Neural cell (in vitro differentiated cells): ENCODE measurements around the gene BPIFB6. TPM values are rescaled to one million over a fixed set of nuclear protein-coding genes. Genes with fewer than 3 reads are reported as not detected.

Source experiments
- H2AFZ ChIP-seq: fragments of 200-600, 300-800 bp; sonication (generic), shearing (Covaris generic); 2 replicates; pipeline ENCODE4 v1.6.0; 2014; ENCODE audit warnings: low read depth, mild to moderate bottlenecking, antibody characterized with exemption, low read length, moderate library complexity
- H3F3A ChIP-seq: fragments of 200-600 bp; shearing (Covaris generic); 2 replicates; pipeline ENCODE4 v1.6.1; 2016; ENCODE audit warnings: mild to moderate bottlenecking, moderate library complexity, mixed read lengths, antibody characterized with exemption, low read length; ENCODE audit not compliant: insufficient read depth, poor library complexity, severe bottlenecking
- H3K27ac ChIP-seq: fragments of 200-600, 300-800 bp; sonication (generic), shearing (Covaris generic); 2 replicates; pipeline ENCODE4 v1.5.1; 2014; ENCODE audit warnings: mild to moderate bottlenecking, low read length, moderate library complexity
- H3K27me3 ChIP-seq: fragments of 300-800, 200-600 bp; sonication (generic), shearing (Covaris generic); 2 replicates; pipeline ENCODE4 v1.6.0; 2014; ENCODE audit warnings: mild to moderate bottlenecking, low read depth, low read length, moderate library complexity; ENCODE audit not compliant: insufficient read depth
- H3K36me3 ChIP-seq: fragments of 300-800, 200-600 bp; sonication (generic), shearing (Covaris generic); 2 replicates; pipeline ENCODE4 v1.5.1; 2014; ENCODE audit warnings: mild to moderate bottlenecking, antibody characterized with exemption, low read length, moderate library complexity; ENCODE audit not compliant: insufficient read depth
- H3K4me2 ChIP-seq: fragments of 300-800, 200-600 bp; sonication (generic), shearing (Covaris generic); 2 replicates; pipeline ENCODE4 v1.6.0; 2014; ENCODE audit warnings: mild to moderate bottlenecking, low read length
- H3K4me3 ChIP-seq: fragments of 300-800, 200-600 bp; sonication (generic), shearing (Covaris generic); 2 replicates; pipeline ENCODE4 v1.5.1; 2014; ENCODE audit warnings: mild to moderate bottlenecking, low read length, moderate library complexity
- H3K79me2 ChIP-seq: fragments of 200-600 bp; shearing (Covaris generic); replicated peaks from 2 replicates; pipeline ENCODE4 v1.6.0; 2014; ENCODE audit warnings: mild to moderate bottlenecking, low read length, moderate library complexity; ENCODE audit not compliant: insufficient read depth
- H3K9ac ChIP-seq: fragments of 300-800, 200-600 bp; sonication (generic), shearing (Covaris generic); 2 replicates; pipeline ENCODE4 v1.6.1; 2016; ENCODE audit warnings: mild to moderate bottlenecking, low read length, mixed read lengths
- H3K9me2 ChIP-seq: fragments of 200-600 bp; shearing (Covaris generic); 2 replicates; pipeline ENCODE4 v1.6.1; 2016; ENCODE audit warnings: mild to moderate bottlenecking, low read length, mixed read lengths; ENCODE audit not compliant: insufficient read depth
- H3K9me3 ChIP-seq: fragments of 200-600, 300-800 bp; sonication (generic), shearing (Covaris generic); 2 replicates; pipeline ENCODE4 v1.6.1; 2016; ENCODE audit warnings: mild to moderate bottlenecking, mixed run types, low read length, moderate library complexity, mixed read lengths
- H4K20me1 ChIP-seq: fragments of 200-600 bp; shearing (Covaris generic); 2 replicates; pipeline ENCODE4 v1.6.1; 2016; ENCODE audit warnings: mild to moderate bottlenecking, mixed run types; ENCODE audit not compliant: insufficient read depth
- CTCF ChIP-seq: fragments of 450-650 bp; IDR thresholded peaks from 2 replicates; pipeline ENCODE4 v1.5.1; 2014; ENCODE audit warnings: antibody characterized with exemption, mild to moderate bottlenecking, moderate library complexity; ENCODE audit not compliant: poor library complexity, severe bottlenecking
- EP300 ChIP-seq: fragments of 450-650 bp; conservative IDR thresholded peaks from 2 replicates; pipeline ENCODE4 v1.6.1; 2014; ENCODE audit warnings: antibody characterized with exemption, mild to moderate bottlenecking, moderate library complexity; ENCODE audit not compliant: poor library complexity, severe bottlenecking
- EZH2 ChIP-seq: fragments of 200-600, 300-800 bp; shearing (Covaris generic), sonication (generic); IDR thresholded peaks from 2 replicates; pipeline ENCODE4 v1.6.1; 2014; ENCODE audit warnings: antibody characterized with exemption, low read length, borderline replicate concordance, mild to moderate bottlenecking; ENCODE audit not compliant: insufficient read depth, poor library complexity, severe bottlenecking
- MXI1 ChIP-seq: fragments of 450-650 bp; conservative IDR thresholded peaks from 2 replicates; pipeline ENCODE4 v1.6.1; 2014; ENCODE audit warnings: antibody characterized with exemption, mild to moderate bottlenecking; ENCODE audit not compliant: poor library complexity, severe bottlenecking
- POLR2AphosphoS5 ChIP-seq: IDR thresholded peaks from 2 replicates; pipeline ENCODE4 v1.6.1; 2012
- RAD21 ChIP-seq: fragments of 450-650 bp; conservative IDR thresholded peaks from 2 replicates; pipeline ENCODE4 v1.6.1; 2014; ENCODE audit warnings: antibody characterized with exemption, mild to moderate bottlenecking, moderate library complexity
- REST ChIP-seq: IDR thresholded peaks from 2 replicates; pipeline ENCODE4 v1.6.1; 2012; ENCODE audit warnings: borderline replicate concordance
- SMC3 ChIP-seq: fragments of 450-650 bp; conservative IDR thresholded peaks from 2 replicates; pipeline ENCODE4 v1.6.1; 2014; ENCODE audit warnings: antibody characterized with exemption, mild to moderate bottlenecking, moderate library complexity; ENCODE audit not compliant: poor library complexity
- TAF1 ChIP-seq: IDR thresholded peaks from 2 replicates; pipeline ENCODE4 v1.6.1; 2012; ENCODE audit warnings: low read depth
- polyA plus RNA-seq: library from polyadenylated mRNA; depleted of rRNA; stranded (reverse); fragments of >200 nt; gene quantifications from 2 replicates; pipeline ENCODE4 v1.2.3, GENCODE V29; 2014

The BPIFB6 gene
- polyA plus RNA-seq, 1 donor from 2014 or later = not detected

- H3K4me3 ChIP-seq = no peak overlapping the region
- no peaks in the 10 kb centered on the region for H3F3A ChIP-seq
- H3K36me3 ChIP-seq = no peaks in the 10 kb centered on the region
- H3K27me3 ChIP-seq = no peaks in the 10 kb centered on the region
- H3K27ac ChIP-seq = no peak overlapping the region
- TF ChIP-seq EP300 (no peak), SMC3 (no peak), TAF1 (no peak)
- H4K20me1 ChIP-seq = no peaks in the 10 kb centered on the region
- H3K9me3 ChIP-seq = no peaks in the 10 kb centered on the region
- H3K4me2 ChIP-seq = no peak overlapping the region
- no peaks in the 10 kb centered on the region for H3K9me2 ChIP-seq
- no peaks in the 10 kb centered on the region for H3K79me2 ChIP-seq
- H3K9ac ChIP-seq = no peak overlapping the region
- no peak overlapping the region for H2AFZ ChIP-seq
Measured at GRCh38 chr20:33072813-33073212, 41.4 kb downstream of the BPIFB6 start.

- H3K79me2 ChIP-seq = no peaks in the 10 kb centered on the region
- no peak overlapping the region for H3K4me3 ChIP-seq
- H3K4me2 ChIP-seq = no peak overlapping the region
- no peaks in the 10 kb centered on the region for H4K20me1 ChIP-seq
- no peaks in the 10 kb centered on the region for H3K9me3 ChIP-seq
- H3K36me3 ChIP-seq = no peaks in the 10 kb centered on the region
- no peaks in the 10 kb centered on the region for H3K9me2 ChIP-seq
- TF ChIP-seq EZH2 (no peak), SMC3 (no peak), REST (no peak), MXI1 (no peak), EP300 (no peak), CTCF (no peak), RAD21 (no peak), POLR2AphosphoS5 (no peak), TAF1 (no peak)
- no peaks in the 10 kb centered on the region for H3K27me3 ChIP-seq
- H3K9ac ChIP-seq = no peak overlapping the region
- no peak overlapping the region for H2AFZ ChIP-seq
- H3F3A ChIP-seq = no peaks in the 10 kb centered on the region
- no peak overlapping the region for H3K27ac ChIP-seq
Measured at GRCh38 chr20:33074675-33075074, 43.2 kb downstream of the BPIFB6 start.

- H3K27ac ChIP-seq = no peak overlapping the region
- no peaks in the 10 kb centered on the region for H3F3A ChIP-seq
- H3K79me2 ChIP-seq = no peaks in the 10 kb centered on the region
- H3K36me3 ChIP-seq = no peaks in the 10 kb centered on the region
- H3K9me2 ChIP-seq = no peaks in the 10 kb centered on the region
- H4K20me1 ChIP-seq = no peaks in the 10 kb centered on the region
- no peaks in the 10 kb centered on the region for H3K9me3 ChIP-seq
- H3K9ac ChIP-seq = no peak overlapping the region
- TF ChIP-seq CTCF (no peak), REST (no peak), MXI1 (no peak), RAD21 (no peak), POLR2AphosphoS5 (no peak), EP300 (no peak), TAF1 (no peak), EZH2 (no peak), SMC3 (no peak)
- H3K4me2 ChIP-seq = no peak overlapping the region
- no peak overlapping the region for H2AFZ ChIP-seq
- H3K27me3 ChIP-seq = no peaks in the 10 kb centered on the region
- no peak overlapping the region for H3K4me3 ChIP-seq
Measured at GRCh38 chr20:33075281-33075680, 43.8 kb downstream of the BPIFB6 start.
